WTC11 (cell line): ENCODE data around the gene FBLN2. TPM values are rescaled to one million over a fixed set of nuclear protein-coding genes. Genes with fewer than 3 reads are reported as not detected.

Source experiments
- ATAC-seq: fragments of 200-7000 bp; cut with Tn5 transposase; 2 replicates; pipeline ENCODE4 v1.10.0; 2021; ENCODE audit warnings: mild to moderate bottlenecking, moderate library complexity
- CTCF ChIA-PET: fragments of 300-600 bp; sonication (Branson Sonifier 250); formaldehyde crosslinking; loops from one replicate; lab custom pipeline; 2021; ENCODE audit warnings: antibody characterized with exemption; lab: Charles Lee
- POLR2A ChIA-PET: fragments of 350-600 bp; sonication (Branson Sonifier 250); formaldehyde crosslinking; loops from one replicate; lab custom pipeline; 2021; ENCODE audit warnings: antibody characterized with exemption; lab: Charles Lee
- DNase-seq: peaks from one replicate; pipeline ENCODE4 v3.0.0; 2021; ENCODE audit warnings: low spot score
- H3K27ac Mint-ChIP-seq: 2 replicates; pipeline ENCODE4 v1.8.0; 2021; ENCODE audit warnings: mixed read lengths
- H3K27me3 Mint-ChIP-seq: 2 replicates; pipeline ENCODE4 v1.8.0; 2021; ENCODE audit warnings: low read depth, mild to moderate bottlenecking, moderate library complexity, mixed read lengths
- H3K36me3 Mint-ChIP-seq: 2 replicates; pipeline ENCODE4 v1.8.0; 2021; ENCODE audit warnings: mixed read lengths
- H3K4me1 Mint-ChIP-seq: 2 replicates; pipeline ENCODE4 v1.8.0; 2022; ENCODE audit warnings: mixed read lengths
- H3K4me3 Mint-ChIP-seq: 2 replicates; pipeline ENCODE4 v1.8.0; 2021; ENCODE audit warnings: mild to moderate bottlenecking, moderate library complexity, mixed read lengths
- H3K9me3 Mint-ChIP-seq: 2 replicates; pipeline ENCODE4 v1.8.0; 2021; ENCODE audit warnings: mixed read lengths
- CBFB ChIP-seq: sonication (generic); formaldehyde crosslinking; IDR thresholded peaks from 2 replicates; pipeline ENCODE4 v1.8.1; 2022; ENCODE audit warnings: mild to moderate bottlenecking, low read depth, missing genetic modification reagents
- CTCF ChIP-seq: fragments of 200-600 bp; IDR thresholded peaks from 2 replicates; pipeline ENCODE4 v1.8.0; 2022; ENCODE audit warnings: antibody characterized with exemption
- E2F4 ChIP-seq: sonication (generic); formaldehyde crosslinking; IDR thresholded peaks from 2 replicates; pipeline ENCODE4 v1.8.1; 2022; ENCODE audit warnings: low read depth, mild to moderate bottlenecking, moderate library complexity, missing genetic modification reagents, borderline replicate concordance
- ESRRA ChIP-seq: sonication (generic); formaldehyde crosslinking; IDR thresholded peaks from 2 replicates; pipeline ENCODE4 v1.8.1; 2022; ENCODE audit warnings: mild to moderate bottlenecking, missing genetic modification reagents, borderline replicate concordance
- FOXJ3 ChIP-seq: sonication (generic); formaldehyde crosslinking; IDR thresholded peaks from 2 replicates; pipeline ENCODE4 v1.9.0; 2021; ENCODE audit warnings: missing genetic modification reagents, mild to moderate bottlenecking, borderline replicate concordance
- GABPB1 ChIP-seq: sonication (generic); formaldehyde crosslinking; IDR thresholded peaks from 2 replicates; pipeline ENCODE4 v1.8.1; 2023; ENCODE audit warnings: mild to moderate bottlenecking, missing genetic modification reagents
- GTF2I ChIP-seq: fragments of 250-450 bp; sonication (Bioruptor Pico); conservative IDR thresholded peaks from 2 replicates; pipeline ENCODE4 v1.4.0; 2021; ENCODE audit warnings: mild to moderate bottlenecking
- MYBL2 ChIP-seq: sonication (generic); formaldehyde crosslinking; IDR thresholded peaks from 2 replicates; pipeline ENCODE4 v1.8.1; 2023; ENCODE audit warnings: mild to moderate bottlenecking, moderate library complexity, missing genetic modification reagents
- TCF7 ChIP-seq: sonication (generic); formaldehyde crosslinking; IDR thresholded peaks from 2 replicates; pipeline ENCODE4 v1.8.0; 2022; ENCODE audit warnings: mild to moderate bottlenecking, low read depth, missing genetic modification reagents, moderate library complexity
- ZBTB21 ChIP-seq: sonication (generic); formaldehyde crosslinking; IDR thresholded peaks from 2 replicates; pipeline ENCODE4 v1.8.1; 2023; ENCODE audit warnings: mild to moderate bottlenecking, missing genetic modification reagents, borderline replicate concordance
- ZNF121 ChIP-seq: sonication (generic); formaldehyde crosslinking; IDR thresholded peaks from 2 replicates; pipeline ENCODE4 v1.8.0; 2023; ENCODE audit warnings: missing genetic modification reagents
- ZNF232 ChIP-seq: sonication (generic); formaldehyde crosslinking; IDR thresholded peaks from 2 replicates; pipeline ENCODE4 v1.8.0; 2022; ENCODE audit warnings: mild to moderate bottlenecking, missing genetic modification reagents
- ZNF263 ChIP-seq: sonication (generic); formaldehyde crosslinking; IDR thresholded peaks from 2 replicates; pipeline ENCODE4 v1.8.1; 2022; ENCODE audit warnings: low read depth, mild to moderate bottlenecking, moderate library complexity, missing genetic modification reagents
- ZNF396 ChIP-seq: fragments of 250-450 bp; sonication (Bioruptor Pico); IDR thresholded peaks from 2 replicates; pipeline ENCODE4 v1.8.0; 2021; ENCODE audit warnings: mild to moderate bottlenecking, moderate library complexity, borderline replicate concordance
- total RNA-seq: library from RNA; stranded (reverse); gene quantifications from 3 replicates; pipeline ENCODE4 v1.2.3, GENCODE V29; 2021
- TF ChIP-seq, protein P1 (sequence below): sonication (generic); formaldehyde crosslinking; IDR thresholded peaks from 2 replicates; pipeline ENCODE4 v1.8.1; 2022; ENCODE audit warnings: mild to moderate bottlenecking, missing genetic modification reagents, moderate library complexity, borderline replicate concordance

FBLN2 gene
- total RNA-seq, 1 experiment from 2014 or later, result 20.7 TPM

- no peak for TF ChIP-seq GTF2I
Observed at GRCh38 chr3:13571264-13571663, 22.3 kb downstream of the FBLN2 start (continued).

GRCh38 chr3:13571831-13572750, 23.2 kb downstream of the FBLN2 start:
- Mint-ChIP-seq H3K27ac (peak overlapping the region; percentile 65; the same call in 1 of the 2 replicates), H3K36me3 (no peaks in the 10 kb centered on the region), H3K27me3 (no peaks in the 10 kb centered on the region), H3K4me3 (no peak overlapping the region), H3K9me3 (no peaks in the 10 kb centered on the region), H3K4me1 (peaks cover 20% of the 10 kb centered on the region)
- POLR2A ChIA-PET, result interaction anchor here (0.6 kb wide), 1 partner anchor 92 kb away, joined by 3 read pairs; the partner anchor contains the start of gene HDAC11
- no peak for ATAC-seq
- no peak for DNase-seq
- CTCF ChIA-PET, result interaction anchor here (0.8 to 1.3 kb wide), 4 partner anchors 15 to 83 kb away, joined by 3 read pairs; no protein-coding TSS in a partner anchor
- no peak for TF ChIP-seq CTCF
- no peak for TF ChIP-seq ZNF121 (CRISPR knock-in tag)
- no peak for TF ChIP-seq CBFB (CRISPR knock-in tag)
- no peak for TF ChIP-seq GABPB1 (CRISPR knock-in tag)
- TF ChIP-seq ZNF396, result no peak
- no peak for TF ChIP-seq ESRRA (CRISPR knock-in tag)
- no peak for TF ChIP-seq TCF7 (CRISPR knock-in tag)
- TF ChIP-seq, protein P1, sequence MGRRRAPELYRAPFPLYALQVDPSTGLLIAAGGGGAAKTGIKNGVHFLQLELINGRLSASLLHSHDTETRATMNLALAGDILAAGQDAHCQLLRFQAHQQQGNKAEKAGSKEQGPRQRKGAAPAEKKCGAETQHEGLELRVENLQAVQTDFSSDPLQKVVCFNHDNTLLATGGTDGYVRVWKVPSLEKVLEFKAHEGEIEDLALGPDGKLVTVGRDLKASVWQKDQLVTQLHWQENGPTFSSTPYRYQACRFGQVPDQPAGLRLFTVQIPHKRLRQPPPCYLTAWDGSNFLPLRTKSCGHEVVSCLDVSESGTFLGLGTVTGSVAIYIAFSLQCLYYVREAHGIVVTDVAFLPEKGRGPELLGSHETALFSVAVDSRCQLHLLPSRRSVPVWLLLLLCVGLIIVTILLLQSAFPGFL (CRISPR knock-in tag), result no peak

DNA sequence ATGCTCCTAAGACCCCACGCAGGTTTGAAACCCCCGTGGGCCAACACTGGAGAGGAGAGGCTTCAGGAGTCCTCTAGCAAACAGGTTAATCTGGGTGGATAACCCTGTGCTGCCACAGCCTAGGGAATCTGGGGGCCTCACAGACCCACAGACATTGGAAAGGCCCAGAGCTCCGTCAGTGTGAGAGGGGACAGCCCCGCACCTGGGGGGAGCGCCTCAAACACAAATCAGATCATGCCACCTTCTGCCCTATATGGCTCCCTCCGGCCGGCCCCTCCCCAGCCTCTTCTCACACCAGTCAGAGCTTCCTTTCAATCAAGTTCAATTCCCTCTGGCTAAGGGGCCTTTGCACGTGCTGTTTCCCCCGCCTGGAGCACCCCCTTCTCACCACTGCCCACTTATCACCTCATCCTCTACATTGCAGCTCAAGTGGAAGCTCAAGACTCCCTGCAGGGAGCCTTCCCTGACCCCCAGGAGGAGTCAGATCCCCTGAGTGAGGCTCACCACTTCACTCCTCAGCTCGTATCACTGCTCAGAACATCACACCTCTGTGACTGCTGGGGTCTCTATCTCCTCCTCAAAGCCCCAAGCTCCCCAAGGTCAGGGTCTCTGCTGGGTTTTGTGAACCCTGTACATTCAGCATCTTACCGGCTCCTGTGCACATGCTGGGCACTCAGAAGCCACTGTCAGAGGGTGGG, 24.1 kb downstream of the FBLN2 start:
- Mint-ChIP-seq H3K27me3 (no peaks in the 10 kb centered on the region), H3K4me3 (no peak overlapping the region)
- no peak for ATAC-seq
- POLR2A ChIA-PET, result interaction anchor here (0.5 to 0.7 kb wide), 3 partner anchors 19 to 880 kb away, joined by 3 to 11 read pairs (median 3); partner anchors contain the start of gene HDAC11
- TF ChIP-seq ZNF232 (CRISPR knock-in tag) (no peak), E2F4 (CRISPR knock-in tag) (no peak), ZNF263 (no peak), FOXJ3 (no peak), MYBL2 (CRISPR knock-in tag) (no peak), ZBTB21 (CRISPR knock-in tag) (no peak)
- TF ChIP-seq, all 79 proteins: peak for 0
- no peak for DNase-seq
- H3K4me1 Mint-ChIP-seq, result peaks cover 20% of the 10 kb centered on the region
- H3K27ac Mint-ChIP-seq, result no peak overlapping the region
- no peaks in the 10 kb centered on the region for H3K9me3 Mint-ChIP-seq
- CTCF ChIA-PET, result interaction anchor here (0.8 to 1.3 kb wide), 2 partner anchors 14 to 67 kb away, joined by 3 read pairs; no protein-coding TSS in a partner anchor
- H3K36me3 Mint-ChIP-seq, result no peaks in the 10 kb centered on the region
